Fibroblast of skin of back (primary cell): ENCODE results near the gene KCNK2.
"Not testable (repeated sequence)": the region's sequence is repeated elsewhere in the genome, so short reads cannot be mapped to it uniquely, and the experiment has no call there.

ENCODE experiments used
- DNase-seq: peaks from one replicate; pipeline ENCODE4 v3.0.0-alpha.2; 2013

Gene KCNK2

DNA sequence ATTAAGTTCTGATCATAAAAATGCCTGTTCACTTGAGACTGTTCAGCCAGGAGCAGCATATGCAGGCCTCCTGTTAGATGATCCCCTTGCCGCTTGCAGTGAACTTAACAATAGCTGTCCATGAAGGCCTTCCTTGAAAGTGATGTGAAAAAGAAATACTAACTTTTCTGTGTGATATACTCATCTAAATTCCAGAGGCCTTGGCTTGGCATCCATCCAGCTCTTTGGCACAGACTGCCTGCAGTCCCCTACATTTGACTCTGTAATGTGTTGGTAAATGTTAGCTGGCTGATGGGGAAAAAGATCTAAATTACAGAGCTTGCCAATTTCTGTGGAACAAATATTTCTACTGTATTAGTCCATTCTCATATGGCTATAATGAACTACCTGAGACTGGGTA, 73.7 kb downstream of the KCNK2 start:
- peak; percentile 55 for DNase-seq

DNA sequence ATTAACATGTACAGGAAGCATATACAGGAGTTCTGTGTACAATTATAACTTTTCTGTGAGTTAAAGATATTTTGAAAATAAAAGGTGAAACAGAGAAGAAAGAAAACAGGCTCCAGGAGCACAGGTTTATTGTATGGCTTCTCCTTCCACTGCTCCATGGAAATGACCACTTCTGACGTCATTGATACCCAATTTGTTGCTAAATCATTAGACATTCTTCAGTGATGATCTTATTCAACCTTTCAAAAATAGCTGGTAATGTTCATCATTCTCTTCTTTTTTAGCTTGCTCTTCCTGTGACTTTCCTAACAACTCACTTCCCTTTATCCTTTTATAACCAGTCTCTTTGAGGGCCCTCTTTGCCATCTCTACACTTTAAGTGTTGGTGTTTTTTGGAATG, 77.8 kb downstream of the KCNK2 start:
- peak; percentile 19 for DNase-seq

DNA sequence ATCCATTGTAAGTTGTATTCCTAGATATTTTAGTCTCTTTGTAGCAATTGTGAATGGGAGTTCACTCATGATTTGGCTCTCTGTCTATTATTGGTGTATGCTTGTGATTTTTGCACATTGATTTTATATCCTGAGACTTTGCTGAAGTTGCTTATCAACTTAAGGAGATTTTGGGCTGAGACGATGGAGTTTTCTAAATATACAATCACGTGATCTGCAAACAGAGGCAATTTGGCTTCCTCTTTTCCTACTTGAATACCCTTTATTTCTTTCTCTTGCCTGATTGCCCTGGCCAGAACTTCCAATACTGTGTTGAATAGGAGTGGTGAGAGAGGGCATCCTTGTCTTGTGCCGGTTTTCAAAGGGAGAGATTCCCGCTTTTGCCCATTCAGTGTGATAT, 80.6 kb downstream of the KCNK2 start:
- not testable (repeated sequence) for DNase-seq

DNA sequence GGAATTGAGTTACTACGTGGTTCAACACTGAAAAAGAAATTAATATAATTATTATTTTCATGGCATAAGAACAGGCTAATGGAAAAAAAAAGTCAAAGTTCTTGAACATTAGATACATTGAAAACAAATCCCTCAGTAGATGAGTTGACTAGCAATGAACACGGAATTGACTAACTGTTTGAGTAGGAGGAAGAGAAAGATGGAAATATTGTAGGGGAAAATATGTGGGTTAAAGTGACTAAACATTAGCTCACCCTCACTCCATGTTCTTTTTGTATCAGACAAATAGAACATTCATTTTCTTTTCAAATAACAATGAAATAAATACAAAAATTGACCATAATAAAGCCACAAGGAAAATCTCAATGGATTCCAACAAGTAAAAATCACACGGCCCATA, 84.3 kb downstream of the KCNK2 start:
- peak; percentile 33 for DNase-seq

DNA sequence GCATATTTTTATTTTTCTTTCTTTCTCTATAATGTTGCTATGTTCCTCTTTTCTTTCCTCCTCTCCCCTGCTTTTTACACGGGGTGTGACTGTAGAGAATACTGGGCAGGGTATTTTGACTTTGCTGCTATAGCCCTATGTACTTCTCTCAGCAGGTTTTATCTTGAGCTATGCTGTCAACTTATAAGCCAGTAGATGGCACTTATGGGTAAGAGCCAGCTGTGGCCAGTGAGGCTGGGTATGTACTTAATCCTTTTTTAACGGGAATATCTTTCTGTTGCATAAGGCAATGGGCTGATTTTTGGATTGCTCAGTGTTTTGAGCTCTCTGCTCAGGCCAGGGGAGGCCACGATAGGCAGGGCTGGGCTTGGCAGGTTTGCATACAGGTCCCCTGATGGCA, 99.0 kb downstream of the KCNK2 start:
- DNase-seq, result no peak

DNA sequence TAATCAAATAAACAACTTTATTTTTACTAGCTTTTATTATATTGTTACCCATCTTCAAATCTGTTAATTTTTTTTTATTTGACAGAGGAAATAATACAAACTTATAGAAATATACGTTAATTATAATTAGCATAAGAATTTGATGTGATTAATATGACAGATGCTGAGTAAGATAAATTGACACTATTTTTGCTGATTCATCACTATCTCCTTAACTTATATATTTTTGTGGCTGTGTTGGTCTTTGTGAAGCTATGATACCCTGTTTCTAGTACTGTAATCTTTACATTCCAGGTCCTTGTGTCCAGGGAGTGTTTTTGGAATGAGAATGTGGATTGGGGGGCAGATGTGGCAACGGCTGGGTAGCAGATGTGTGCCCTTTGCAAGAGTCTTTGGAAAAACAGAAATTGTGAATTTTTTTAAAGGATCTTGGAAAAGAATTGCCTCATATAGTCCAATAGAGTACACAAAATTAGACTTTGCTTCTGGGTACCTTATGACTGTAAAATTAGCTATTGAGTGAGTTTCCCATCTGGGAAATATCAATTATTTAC, 102.6 kb downstream of the KCNK2 start:
- DNase-seq, result no peak

DNA sequence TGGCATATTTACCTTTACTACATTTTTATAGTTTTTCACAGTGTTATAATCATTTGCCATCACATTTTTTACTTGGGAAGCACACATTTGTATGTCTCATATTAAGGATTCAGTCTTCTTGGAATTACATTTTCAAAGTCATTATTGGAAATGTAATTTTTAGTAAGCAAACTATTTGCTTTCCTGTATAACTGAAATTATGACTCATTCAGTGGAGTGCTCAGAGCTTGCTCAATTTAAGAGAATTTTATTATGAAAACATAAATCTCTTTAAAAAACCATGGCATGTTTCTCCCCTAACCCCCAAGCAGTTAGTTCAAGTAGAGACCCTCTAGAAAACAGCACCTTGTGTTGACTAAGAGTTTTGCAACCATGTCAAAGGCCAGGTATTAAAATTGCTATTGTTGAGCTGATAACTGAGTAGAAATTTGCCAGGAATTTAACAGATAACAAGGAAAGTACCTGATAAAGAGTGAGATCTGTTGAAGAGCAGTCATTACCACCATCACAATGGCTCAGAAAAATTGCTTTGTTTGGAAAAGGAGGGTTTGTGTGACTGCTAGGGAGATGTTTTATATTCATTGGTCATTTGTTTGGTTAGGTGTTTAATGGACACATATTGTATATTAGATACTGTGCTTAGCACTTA, 105.9 kb downstream of the KCNK2 start:
- DNase-seq, result peak; percentile 29

DNA sequence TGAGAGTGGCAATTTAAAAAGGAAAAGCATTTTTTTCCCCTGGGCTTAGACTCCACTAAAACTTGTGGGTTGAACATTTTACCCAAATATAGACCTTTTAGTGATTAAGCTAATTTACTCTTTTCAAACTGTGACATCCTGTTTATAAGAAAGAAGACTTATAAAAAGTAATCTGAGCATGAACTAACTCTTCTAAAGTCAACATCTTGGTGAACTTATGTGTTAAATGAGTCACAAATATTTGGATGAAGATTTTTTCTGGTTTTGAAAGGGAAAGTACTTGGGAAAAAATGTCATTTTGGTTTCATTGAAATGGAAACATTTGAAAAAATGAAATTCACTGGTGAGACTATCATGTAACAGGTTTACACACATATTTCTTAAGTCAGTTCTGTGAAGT, 109.8 kb downstream of the KCNK2 start:
- DNase-seq, result peak; percentile 88

DNA sequence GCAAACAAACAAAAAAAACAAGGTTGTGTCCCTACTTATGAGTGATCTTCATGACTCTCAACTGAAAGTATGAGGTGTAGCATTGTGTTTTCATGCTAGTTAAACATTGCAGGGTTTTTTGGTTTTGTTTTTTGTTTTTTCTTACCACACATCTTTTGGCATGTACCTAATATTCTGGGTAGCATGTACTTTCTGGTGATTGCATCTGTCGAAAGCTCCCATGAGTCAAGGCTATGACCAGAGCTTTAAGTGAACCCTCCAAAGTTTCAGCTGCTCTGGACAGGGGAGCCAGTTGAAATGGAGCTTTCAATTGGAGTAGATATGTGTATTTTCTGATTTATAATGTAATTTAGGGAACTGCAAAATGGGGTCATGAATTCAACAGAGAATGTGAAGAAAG, 115.5 kb downstream of the KCNK2 start:
- no peak for DNase-seq

DNA sequence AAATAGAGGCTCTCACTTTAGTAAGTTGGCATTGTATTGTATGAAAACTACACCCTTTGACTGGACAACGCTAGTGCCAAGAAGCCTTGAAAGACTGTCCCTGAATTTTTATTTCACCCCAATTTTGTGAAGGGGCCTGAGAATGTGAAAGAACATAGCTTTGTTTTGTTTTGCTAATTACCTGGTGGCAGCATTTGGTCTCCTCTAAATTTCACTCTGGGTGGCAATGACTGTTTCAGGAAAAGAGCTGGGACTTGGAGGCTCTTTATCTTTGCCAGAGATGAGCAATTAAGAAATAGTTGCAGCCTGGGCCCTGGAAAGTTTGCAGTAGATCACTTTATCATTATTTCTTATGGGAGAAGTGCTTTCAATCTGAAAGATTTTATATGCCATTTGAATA, 117.6 kb downstream of the KCNK2 start:
- no peak for DNase-seq

DNA sequence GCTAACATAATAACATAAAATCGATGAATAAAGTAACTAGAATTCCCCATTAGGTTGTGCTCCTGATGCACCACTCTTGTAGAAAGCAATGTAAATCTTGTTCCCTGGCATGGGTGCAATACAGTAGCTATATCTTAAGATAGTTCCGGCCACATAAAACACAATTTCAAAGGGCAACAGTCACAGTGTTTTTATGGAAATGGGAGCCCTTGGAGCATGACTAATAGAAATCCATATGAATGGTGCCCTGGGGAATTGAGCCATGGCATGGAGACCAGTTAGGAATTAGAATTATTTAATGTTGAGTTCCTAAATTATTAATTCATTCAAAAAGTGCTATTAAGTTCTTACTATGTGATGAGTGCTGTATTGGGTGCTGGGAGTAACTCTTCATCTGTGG, 118.7 kb downstream of the KCNK2 start:
- DNase-seq, result peak; percentile 76

DNA sequence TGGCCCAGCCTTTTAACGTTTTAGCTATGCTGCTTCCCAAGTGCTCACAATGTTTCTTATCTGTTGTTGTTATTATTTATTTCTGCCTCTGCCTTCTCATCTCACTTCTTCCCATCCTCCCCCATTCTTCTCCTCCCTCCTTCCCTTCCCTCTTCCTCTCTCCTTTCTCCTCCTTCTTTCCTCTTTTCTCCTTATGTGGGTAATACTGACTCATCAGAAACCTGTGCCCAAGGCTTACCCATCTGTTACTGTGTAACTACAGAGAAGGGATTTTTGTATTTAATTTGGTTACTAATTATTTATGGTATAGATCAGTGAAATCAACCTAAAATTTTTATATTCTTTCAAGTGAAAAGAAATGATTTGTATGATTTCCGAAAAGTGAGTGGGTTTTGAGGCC, 120.3 kb downstream of the KCNK2 start:
- DNase-seq, result no peak

DNA sequence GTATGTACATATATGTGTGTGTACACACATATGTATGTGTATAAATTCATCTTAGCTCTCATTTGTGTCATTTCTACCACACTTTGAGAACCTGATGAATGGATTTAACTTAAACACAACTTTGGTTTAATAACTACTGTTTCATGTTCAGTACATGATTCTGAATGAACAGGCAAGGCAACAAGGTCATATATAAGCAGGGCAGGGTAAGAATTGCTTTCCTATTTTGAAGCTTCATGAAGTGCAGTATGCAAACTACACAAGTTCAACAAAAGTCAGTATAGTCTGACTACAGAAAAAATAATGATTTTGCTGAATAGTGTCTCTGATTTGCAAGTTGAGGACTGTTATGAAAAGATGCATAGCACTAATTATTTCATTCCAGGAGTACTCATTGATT, 127.6 kb downstream of the KCNK2 start:
- DNase-seq, result no peak

DNA sequence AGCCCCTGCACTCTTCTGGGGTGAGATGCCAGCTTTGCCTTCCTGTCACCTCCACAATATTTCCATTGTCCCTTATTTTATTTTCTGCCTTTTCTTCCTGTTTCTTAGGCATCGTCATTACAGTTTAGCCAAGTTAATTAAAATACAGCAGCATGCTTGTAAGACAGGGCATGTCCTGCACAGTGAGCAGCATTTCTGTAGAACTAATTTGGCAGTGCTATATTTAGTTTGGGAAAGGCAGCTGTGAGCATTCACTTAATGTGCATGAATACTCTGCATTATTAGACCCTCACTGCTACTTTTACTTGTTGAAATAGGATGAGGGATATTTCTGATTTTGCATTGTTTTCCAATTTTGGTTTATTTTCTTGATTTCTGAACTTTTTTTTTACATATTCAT, 133.3 kb downstream of the KCNK2 start:
- DNase-seq, result no peak

DNA sequence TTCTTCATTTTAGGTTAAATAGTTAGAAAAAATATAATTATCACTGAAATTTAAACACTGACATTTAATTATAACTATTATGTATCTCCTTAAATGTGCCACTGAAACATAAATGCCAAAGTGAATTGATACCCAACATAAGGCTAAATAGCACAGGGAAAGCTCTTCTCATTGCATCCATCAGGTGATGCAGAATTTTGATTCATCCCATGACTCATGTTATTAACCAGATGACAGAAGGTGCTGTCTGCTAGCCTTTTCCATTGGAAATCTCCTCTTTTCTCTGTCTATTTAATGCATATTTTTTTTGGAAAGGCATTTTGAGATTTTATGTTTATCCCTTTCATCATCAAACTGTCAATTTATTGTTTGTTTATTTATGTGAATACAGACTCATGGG, 136.8 kb downstream of the KCNK2 start:
- no peak for DNase-seq

DNA sequence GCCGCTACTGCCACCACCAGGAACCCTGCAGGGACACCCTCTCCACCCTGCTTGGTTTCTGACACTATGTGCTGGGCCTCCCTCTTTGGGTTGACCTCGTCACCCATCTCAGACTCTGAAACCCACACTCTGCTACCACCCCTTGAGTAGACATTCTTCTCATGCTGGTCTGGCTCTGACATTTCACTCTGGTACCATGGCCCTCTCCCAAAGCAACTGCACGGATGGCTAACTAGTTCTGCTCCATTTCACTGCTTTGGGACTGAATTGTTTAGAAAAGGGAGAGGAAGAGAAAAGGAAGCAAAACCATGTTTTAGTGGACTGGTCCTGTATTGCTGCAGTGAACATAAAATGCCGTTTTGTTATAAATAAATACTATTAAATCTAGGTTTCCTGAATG, 137.8 kb downstream of the KCNK2 start:
- DNase-seq, result no peak

DNA sequence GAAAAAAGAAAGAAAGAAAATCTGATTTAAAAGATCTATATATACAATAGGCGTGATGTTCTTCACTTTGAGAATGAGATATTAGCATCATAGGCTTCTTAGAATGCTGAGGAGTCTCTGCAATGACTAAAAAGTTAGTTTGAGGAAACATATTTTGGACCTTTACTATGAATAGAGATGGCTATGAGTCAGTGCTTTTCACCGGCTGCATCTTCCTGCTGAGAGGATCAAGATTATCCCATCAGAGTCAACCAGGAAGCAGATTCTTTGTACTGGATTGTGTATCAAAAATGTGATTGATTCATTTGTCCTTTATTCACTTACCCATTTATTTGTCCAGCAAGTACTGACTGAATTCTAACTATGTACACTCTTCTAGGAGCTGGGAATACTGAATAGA, 144.2 kb downstream of the KCNK2 start:
- DNase-seq, result peak; percentile 42

DNA sequence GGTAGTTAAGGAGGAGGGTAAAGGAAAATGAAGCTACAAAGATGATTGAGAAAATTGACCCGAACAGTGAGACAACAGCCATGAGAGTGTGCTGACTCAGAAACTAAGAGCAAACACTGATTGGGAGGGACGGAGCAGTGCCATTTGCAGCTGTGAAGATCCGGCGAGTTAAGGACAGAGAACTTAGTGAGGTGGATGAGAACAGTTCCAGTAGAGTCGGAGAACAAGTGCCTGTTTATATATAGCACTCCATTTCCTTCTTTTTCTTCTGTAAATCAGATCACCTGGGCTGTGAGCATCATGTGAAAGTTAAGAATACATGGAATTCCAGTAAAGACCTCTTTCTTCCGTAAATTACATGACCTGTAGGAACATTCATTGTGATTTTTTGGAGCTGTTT, 145.7 kb downstream of the KCNK2 start:
- no peak for DNase-seq

DNA sequence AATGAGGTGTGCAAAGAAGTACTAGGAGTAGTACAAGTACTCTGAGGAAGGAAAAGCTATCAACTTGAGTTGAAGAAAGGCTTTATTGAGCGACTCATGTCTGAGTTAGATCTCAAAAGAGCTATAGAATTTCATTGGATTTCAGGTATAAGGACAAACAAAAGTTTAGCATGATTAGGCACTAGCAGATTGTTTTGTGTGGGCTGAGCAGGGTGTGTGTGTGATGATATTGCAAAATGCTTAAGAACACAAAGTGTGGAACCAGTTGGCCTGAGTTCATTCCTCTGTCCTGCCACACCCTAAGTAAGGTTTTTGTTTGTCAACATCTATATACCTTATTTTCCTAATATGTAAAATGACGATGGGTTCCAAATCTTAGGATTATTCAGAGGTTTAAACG, 158.9 kb downstream of the KCNK2 start:
- DNase-seq, result no peak

DNA sequence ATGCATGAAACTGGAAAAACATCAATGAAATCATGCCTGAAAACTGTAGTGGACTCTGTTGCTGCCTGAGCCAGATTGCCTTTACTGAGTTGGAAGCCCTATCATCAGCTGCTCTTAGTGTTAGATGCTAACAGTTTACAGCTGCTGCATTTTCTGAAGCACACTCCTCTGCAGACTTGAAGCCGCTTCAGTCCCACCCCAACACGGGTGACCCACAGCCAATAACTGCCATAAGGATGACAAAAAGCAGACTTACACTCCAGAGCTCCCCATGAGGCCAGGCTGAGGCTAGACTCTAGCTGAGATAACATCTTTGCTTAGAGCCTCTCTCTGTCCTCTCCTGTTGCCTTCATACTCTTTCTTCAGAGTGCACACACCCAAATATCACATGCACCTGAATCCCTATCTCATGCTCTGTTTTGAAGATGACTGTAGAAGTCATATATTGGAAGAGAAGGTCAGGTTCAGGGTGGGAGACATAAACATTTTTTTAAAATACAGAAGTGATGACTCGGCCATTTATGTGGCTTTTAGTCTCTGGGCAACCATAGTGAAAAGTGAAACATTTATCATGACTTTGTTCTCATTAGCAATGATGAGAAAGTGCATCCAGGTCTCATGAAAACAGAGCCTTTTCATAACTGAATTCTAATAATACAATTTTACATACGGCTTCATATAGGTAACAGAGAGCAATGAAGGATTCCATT, 161.0 kb downstream of the KCNK2 start:
- no peak for DNase-seq

DNA sequence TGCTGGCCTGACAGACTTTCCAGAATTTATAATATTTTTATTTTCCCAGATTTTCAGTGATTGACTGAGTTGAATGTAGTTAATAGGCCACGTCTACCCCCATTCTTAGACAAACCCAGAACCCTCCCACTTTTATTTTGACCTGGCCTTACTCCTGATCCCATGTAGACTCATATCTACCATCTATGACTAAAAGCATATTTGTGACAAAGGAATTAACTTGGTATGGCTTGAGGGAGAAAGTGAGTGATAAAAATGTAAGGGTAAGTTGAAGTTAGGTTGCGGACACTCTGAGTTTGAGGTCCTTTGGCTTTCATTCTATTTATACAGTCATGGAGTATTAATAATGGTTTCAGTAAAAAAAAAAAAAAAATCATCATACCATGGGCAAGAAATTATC, 168.4 kb downstream of the KCNK2 start:
- DNase-seq, result no peak

DNA sequence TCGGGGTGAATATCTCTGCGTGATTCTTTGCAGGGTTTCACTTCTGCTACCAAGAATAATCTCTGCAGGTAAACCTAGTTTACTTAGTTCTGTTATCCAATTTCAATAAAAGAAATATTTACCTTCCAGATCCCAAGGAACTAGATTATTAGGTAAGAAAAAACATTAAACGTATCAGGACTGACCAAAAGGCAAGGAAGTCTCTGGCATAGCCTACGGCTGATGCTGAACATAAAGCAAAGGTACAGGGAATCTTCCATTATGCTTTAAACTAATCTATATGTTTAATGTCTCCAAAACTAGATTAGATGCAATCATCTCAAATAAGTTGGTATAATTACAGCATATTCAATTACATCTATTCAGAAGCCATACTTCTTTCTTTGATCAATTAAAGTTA, 168.9 kb downstream of the KCNK2 start:
- DNase-seq, result no peak

DNA sequence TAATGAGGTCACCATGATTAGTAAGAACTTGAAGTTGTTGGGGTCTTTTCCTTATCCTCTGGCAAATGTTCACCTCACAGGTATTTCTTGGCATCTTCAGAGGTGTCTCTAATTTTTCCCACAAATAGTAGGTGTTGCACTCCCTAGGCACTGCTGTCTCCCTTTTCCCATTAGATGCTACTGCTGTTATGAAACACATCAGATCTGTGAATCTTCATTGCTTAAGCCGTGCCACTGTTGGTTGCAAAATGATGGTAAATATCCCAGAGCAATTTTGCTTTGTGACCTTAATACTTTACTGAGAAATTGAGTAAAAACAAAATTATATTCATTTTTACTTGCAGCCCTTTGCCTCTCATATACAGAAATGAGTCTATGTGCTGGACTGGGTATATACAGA, 169.6 kb downstream of the KCNK2 start:
- DNase-seq, result no peak

DNA sequence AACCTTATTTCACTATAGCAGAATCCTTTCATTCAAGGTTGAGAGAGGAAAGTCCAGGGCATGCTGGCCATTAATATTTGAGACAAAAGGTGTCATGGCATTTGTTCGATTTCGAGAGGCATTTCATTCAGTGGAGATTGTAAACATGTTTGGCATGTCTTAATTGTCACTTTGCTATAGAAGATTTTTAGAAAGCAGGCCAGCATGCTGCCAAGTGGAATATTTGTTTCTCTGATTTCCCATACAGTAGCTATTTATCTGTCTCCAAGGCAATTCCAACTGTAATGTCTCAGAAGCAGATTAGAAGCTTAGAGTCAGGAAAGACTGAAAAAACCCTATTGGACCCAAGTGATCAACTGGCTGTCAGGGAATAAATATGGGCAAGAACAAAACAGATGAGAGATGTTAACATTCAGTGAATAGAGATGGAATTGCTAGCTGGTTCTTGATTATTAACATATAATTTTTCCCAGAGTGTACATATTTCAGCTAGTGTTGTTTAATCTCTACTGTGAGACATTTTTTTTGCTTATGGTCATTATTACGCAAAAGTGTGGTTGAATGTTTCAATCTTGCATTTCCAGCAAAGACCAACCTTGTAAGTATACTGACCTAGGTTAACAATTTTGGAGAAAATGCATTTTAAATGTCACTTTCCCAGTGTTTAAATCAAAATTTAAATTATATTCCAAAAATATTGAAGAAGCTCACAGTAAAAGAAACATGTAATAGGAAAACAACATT, 174.6 kb downstream of the KCNK2 start:
- DNase-seq, result no peak
